ENCODE measurements around the gene ZHX3.
A peak's percentile ranks its signal among the peaks of the same experiment; 100 is the strongest.

ZHX3 gene

DNA sequence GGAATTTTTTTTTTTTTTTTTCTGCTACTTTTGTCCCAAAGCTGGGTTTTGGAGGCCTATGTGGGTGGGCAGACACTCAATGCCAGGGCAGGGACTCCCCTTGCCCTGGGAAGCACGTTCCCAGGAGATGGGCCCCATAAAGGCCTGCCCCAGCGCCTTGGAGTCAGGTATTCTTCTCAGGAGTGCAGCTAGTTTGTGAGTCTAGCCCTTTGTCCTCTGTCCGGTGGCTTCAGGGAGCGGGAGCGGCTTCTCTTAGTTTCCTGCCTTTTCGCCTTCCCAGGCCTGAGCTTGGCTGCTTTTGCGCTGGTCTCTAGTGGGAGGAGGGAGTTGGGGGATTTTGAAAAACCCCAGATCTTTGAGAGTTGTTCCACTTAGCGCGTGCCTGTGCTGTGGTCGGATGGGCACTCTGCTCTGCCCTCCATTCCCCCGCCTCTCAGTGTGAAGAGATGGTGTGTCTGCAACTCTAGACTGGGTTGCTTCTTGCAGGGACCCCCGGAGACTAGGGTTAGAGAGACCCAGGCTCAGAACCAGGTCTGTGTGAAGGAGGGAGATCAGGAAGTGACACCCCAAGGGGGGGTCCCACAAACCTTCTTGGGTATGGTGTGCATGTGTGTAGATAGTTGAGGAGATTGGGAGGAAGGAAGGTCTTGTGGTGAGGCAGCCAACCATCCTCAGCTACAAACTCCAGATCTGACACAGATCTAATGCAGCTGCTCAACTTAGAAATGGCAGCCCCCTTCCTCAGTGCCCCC, 178.9 kb downstream of the ZHX3 start:
- TF ChIP-seq TAF1 (IDR thresholded peaks at IDR 0.05; ENCODE audit: low read depth, low read length) (peak; percentile 26; the same call in 1 of the 2 replicates), POLR2A (IDR thresholded peaks at IDR 0.05; ENCODE audit: low read depth, low read length) (no peak), POU2F2 (IDR thresholded peaks at IDR 0.05; ENCODE audit: low read depth, low read length) (no peak), PAX5 (IDR thresholded peaks at IDR 0.05; ENCODE audit: insufficient read depth, low read length, severe bottlenecking) (no peak), POLR2AphosphoS5 (IDR thresholded peaks at IDR 0.05; ENCODE audit: low read depth, low read length) (no peak; the same call in 1 of the 2 replicates), SPI1 (IDR thresholded peaks at IDR 0.05; ENCODE audit: low read depth, low read length) (peak; percentile 52)
- no peak for DNase-seq (ENCODE audit: insufficient read length, low spot score)
- peak; percentile 40 for FAIRE-seq

DNA sequence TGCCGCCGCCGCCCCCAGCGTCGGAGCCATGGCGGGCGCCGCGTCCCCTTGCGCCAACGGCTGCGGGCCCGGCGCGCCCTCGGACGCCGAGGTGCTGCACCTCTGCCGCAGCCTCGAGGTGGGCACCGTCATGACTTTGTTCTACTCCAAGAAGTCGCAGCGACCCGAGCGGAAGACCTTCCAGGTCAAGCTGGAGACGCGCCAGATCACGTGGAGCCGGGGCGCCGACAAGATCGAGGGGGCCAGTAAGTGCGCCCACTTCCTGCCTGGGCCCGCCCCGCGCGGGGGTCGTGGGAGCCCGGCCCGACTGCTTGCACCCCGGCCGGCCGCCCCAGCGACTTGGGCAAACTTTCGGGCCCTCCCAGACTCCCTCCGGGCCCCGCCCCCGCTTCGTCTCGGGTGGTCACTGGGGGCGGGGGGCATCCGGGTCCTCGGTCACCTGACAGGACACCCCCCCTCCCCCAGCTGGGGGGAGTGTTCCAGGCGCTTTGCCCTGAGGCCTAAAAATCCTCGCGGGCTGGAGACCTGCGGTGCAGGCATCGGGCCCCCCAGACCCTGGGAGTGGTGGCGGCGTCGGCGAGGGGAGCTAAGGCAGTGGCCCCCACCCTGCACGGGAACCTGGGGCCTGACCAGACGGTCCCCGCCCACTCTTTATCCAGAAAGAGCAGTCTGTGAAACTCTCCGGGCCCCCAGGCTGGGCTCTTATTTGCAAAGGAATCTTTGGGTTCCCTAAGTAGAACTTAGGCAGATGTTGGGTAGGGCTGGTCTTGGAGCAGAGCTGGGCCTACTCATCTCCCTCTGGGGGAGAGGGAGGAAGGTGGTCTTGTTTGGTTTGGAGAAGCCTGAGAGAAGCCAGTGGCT, 179.7 kb downstream of the ZHX3 start:
- no peak for FAIRE-seq
- TF ChIP-seq PAX5 (IDR thresholded peaks at IDR 0.05; ENCODE audit: insufficient read depth, low read length, severe bottlenecking) (no peak), POLR2AphosphoS5 (IDR thresholded peaks at IDR 0.05; ENCODE audit: low read depth, low read length) (no peak), TAF1 (IDR thresholded peaks at IDR 0.05; ENCODE audit: low read depth, low read length) (no peak), POLR2A (IDR thresholded peaks at IDR 0.05; ENCODE audit: low read depth, low read length) (no peak), SPI1 (IDR thresholded peaks at IDR 0.05; ENCODE audit: low read depth, low read length) (no peak), POU2F2 (IDR thresholded peaks at IDR 0.05; ENCODE audit: low read depth, low read length) (no peak)

DNA sequence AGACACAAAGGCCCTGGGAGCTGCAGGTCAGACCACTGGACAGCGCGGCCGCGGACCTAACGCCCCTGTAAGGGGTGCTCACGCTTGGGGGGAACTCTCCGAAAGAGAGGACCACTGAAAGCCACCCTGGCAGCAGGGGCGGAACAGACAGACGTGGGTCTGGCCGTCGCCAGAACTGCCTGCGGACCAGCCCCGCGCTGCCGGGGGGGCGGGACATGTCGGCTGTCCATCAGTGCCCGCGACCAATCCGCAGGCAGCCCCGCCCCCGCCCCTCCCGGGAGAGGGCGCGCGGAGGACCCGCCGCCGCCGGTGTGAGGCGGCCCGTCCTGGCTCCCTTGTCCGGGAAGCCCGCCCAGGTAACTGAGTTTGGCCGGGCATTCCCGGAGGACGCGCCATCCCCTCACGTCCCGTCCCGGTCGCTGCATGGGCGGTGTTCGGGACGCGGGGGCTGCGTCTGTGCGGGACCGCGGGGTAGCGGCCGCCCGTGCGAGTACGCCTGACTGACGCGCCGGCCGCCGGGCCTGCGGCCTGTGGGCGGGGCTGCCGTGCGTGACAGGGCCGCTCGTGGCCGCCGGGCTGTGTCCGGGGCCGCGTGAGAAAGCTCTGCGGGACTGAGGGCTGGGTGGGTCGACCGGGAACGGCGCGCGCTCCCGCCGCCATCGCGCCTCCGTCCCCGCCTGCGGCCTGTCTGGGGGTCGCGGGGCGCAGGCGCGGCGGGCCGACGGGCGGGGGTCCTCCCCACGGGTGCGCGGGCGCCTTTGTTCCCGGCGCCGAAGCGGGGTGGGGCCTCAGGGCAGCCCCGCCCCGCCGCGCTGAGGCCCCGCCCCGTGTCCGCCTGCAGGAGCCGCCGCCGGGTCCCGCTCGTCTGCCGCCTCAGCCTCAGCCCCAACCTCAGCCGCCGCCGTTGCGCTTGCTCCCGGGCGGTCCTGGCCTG, 180.6 kb downstream of the ZHX3 start, which contains the start of gene PLCG1:
TSS of gene PLCG1 (plus strand) at position 864 of the 934 bp plus-strand sequence. CDS start 99 bp downstream, outside the sequence.
- TF ChIP-seq POLR2AphosphoS5 (IDR thresholded peaks at IDR 0.05; ENCODE audit: low read depth, low read length) (peak; percentile 39; the same call in 1 of the 2 replicates), POU2F2 (IDR thresholded peaks at IDR 0.05; ENCODE audit: low read depth, low read length) (no peak; the same call in 1 of the 2 replicates), SPI1 (IDR thresholded peaks at IDR 0.05; ENCODE audit: low read depth, low read length) (no peak), POLR2A (IDR thresholded peaks at IDR 0.05; ENCODE audit: low read depth, low read length) (peak; percentile 60; the same call in 1 of the 2 replicates), PAX5 (IDR thresholded peaks at IDR 0.05; ENCODE audit: insufficient read depth, low read length, severe bottlenecking) (no peak), TAF1 (IDR thresholded peaks at IDR 0.05; ENCODE audit: low read depth, low read length) (no peak)
- FAIRE-seq (peak; percentile 75), DNase-seq (ENCODE audit: insufficient read length, low spot score) (peak; percentile 83)

More for the DNA sequence above, 179.7 kb downstream of the ZHX3 start:
- DNase-seq (ENCODE audit: insufficient read length, low spot score) = peak; percentile 57

DNA sequence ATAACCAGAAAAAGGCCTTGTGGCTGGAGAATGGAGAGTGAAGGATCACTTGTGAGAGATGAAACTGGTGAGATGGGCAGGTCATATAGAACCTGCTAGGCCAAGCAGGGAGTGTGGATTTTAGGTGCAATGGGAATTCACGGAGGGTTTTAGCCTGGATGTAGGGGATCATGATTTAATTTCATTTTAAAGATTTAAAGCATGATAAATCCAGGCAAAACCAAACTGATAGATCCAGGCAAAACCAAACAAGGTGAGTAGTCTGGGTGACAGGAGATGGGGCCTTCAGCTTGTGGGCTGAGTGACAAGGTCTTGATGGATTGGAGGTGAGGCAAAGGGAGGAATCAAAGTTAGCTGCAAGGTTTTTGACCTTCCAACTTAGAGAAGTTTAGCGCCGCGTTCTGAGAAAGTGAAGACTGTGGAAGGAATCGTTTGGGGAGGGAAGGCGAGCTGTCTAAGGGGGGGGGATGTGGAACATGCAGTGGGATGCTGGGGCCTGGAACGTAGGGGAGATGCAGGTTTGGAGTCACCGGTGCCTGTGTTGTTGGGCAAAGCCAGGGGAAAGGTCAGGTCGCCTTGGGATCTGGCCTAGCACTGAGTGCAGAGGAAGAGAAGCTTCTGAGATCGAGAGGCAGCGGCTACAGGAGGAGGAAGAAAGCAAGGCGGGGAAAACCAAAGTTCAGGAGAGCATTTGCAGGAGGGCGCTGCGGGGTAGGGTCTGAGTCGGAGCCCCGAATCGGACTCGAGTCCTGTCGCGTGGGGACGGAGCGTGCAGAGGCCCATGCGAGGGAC, 181.4 kb downstream of the ZHX3 start:
- DNase-seq (ENCODE audit: insufficient read length, low spot score) = no peak
- no peak for FAIRE-seq
- no peak for TF ChIP-seq POU2F2 (IDR thresholded peaks at IDR 0.05; ENCODE audit: low read depth, low read length)
- no peak for TF ChIP-seq TAF1 (IDR thresholded peaks at IDR 0.05; ENCODE audit: low read depth, low read length)
- TF ChIP-seq SPI1 (IDR thresholded peaks at IDR 0.05; ENCODE audit: low read depth, low read length) = no peak
- no peak for TF ChIP-seq POLR2A (IDR thresholded peaks at IDR 0.05; ENCODE audit: low read depth, low read length)
- TF ChIP-seq PAX5 (IDR thresholded peaks at IDR 0.05; ENCODE audit: insufficient read depth, low read length, severe bottlenecking) = no peak
- TF ChIP-seq POLR2AphosphoS5 (IDR thresholded peaks at IDR 0.05; ENCODE audit: low read depth, low read length) = no peak

DNA sequence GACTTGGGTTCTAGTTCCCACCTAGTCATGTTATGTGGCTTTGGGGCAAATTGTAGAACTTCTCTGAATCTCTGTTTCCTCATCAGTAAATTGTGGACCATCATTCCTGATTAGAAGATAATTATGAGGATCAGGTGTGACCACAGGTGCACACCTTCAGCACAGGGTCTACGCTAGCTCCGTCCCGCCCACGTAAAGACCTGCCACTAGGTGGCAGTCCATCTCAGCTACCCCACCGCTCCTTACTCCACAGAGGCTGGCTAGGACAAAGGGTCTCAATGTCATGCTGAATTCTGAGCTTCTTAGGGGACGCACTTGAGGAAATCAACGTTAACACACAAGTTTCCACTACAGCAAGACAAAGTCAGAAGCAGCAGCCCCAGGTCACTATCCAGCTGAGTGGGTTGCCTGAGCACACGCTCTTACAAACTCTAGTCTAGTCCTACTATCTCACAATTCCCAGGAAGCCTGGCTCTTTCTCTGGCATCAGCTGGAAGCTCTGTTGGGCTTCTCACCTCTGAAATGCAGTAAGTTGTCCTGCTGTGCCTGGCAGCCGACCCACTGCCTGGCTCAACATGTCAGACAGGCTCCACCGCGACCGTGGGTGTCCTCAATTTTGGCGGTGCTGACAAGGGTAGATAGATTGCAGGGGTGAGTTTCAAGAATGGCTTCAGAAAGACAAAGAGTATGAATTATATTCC, 182.2 kb downstream of the ZHX3 start:
- peak; percentile 85 for FAIRE-seq
- no peak for TF ChIP-seq SPI1 (IDR thresholded peaks at IDR 0.05; ENCODE audit: low read depth, low read length)
- TF ChIP-seq POLR2AphosphoS5 (IDR thresholded peaks at IDR 0.05; ENCODE audit: low read depth, low read length) = no peak
- no peak for TF ChIP-seq POLR2A (IDR thresholded peaks at IDR 0.05; ENCODE audit: low read depth, low read length)
- no peak for TF ChIP-seq POU2F2 (IDR thresholded peaks at IDR 0.05; ENCODE audit: low read depth, low read length)
- TF ChIP-seq PAX5 (IDR thresholded peaks at IDR 0.05; ENCODE audit: insufficient read depth, low read length, severe bottlenecking) = no peak
- no peak for TF ChIP-seq TAF1 (IDR thresholded peaks at IDR 0.05; ENCODE audit: low read depth, low read length)
- DNase-seq (ENCODE audit: insufficient read length, low spot score) = no peak

DNA sequence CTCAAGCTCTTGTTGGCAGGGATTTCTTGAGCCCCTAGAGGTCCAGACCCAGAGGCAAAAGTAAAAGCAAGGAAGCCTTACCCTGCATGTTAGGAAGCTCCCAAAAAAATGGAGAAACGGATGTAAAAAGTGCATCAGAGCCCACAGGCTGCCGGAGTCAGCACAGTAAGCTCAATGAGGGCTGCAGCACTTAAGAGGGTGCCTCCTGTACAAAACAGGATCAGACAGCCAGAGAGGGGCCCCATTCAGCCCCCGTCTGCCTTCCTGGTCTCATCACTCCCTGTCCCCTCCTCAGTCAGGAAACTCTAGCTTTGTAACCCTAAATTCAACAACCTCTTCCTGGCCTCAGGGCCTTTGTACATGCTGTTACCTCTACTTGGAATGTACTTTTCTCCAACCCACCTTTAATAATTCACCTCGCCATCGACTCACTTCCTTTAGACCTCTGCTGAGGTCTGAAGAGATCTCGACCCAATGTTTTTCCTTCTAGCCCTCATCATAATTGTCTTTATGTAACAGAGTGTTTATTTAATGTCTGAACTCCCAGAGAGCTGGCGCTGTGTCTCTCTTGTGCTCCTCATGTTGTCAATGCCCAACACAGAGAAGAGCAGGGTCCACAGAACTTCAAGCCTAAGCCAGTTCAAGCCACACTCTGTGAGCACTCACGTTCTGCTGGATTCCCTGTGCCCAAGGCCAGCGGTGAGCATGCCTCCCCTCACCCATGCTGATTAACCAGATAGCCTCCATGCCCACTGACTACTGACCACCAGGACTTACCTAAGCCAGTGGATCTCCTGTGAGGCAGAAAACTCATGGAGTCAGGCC, 183.0 kb downstream of the ZHX3 start:
- FAIRE-seq (no peak), DNase-seq (ENCODE audit: insufficient read length, low spot score) (no peak)

More for the DNA sequence above, 183.0 kb downstream of the ZHX3 start:
- no peak for TF ChIP-seq POLR2AphosphoS5 (IDR thresholded peaks at IDR 0.05; ENCODE audit: low read depth, low read length)
- TF ChIP-seq POU2F2 (IDR thresholded peaks at IDR 0.05; ENCODE audit: low read depth, low read length) = no peak
- no peak for TF ChIP-seq POLR2A (IDR thresholded peaks at IDR 0.05; ENCODE audit: low read depth, low read length)
- no peak for TF ChIP-seq SPI1 (IDR thresholded peaks at IDR 0.05; ENCODE audit: low read depth, low read length)
- no peak for TF ChIP-seq PAX5 (IDR thresholded peaks at IDR 0.05; ENCODE audit: insufficient read depth, low read length, severe bottlenecking)
- no peak for TF ChIP-seq TAF1 (IDR thresholded peaks at IDR 0.05; ENCODE audit: low read depth, low read length)

All from GM12891 (cell line).